Kidney (tissue), 14 donors: Measurements from ENCODE around the gene FAM124B. TPM values are rescaled to one million over a fixed set of nuclear protein-coding genes. Genes with fewer than 3 reads are reported as not detected.

Experiments
- DNase-seq, 5 donors: peaks; one replicate each; pipeline ENCODE4 v3.0.0-alpha.2; 2013 to 2020
- FAIRE-seq: peaks from 2 replicates; lab custom pipeline; 2012; peaks lifted over from hg19 to GRCh38; lab: Jason Lieb, UNC
- H3K27ac ChIP-seq, 2 donors: one replicate each; pipeline ENCODE4 v1.7.0; 2013; ENCODE audit warnings: low read depth in 2 of 2, low read length in 2 of 2, inconsistent platforms in 1 of 2
- H3K27me3 ChIP-seq: one replicate; pipeline ENCODE4 v1.7.1; 2013; ENCODE audit warnings: low read length, inconsistent platforms; ENCODE audit not compliant: control insufficient read depth, insufficient read depth
- H3K36me3 ChIP-seq, 3 donors: one replicate each; pipeline versions ENCODE4 v1.7.0 to v1.7.1; 2013; ENCODE audit warnings: low read length in 3 of 3, control low read depth in 1 of 3, inconsistent platforms in 1 of 3; ENCODE audit not compliant: insufficient read depth in 3 of 3, control insufficient read depth in 2 of 3
- H3K4me1 ChIP-seq, 3 donors: one replicate each; pipeline versions ENCODE4 v1.7.0 to v1.7.1; 2013; ENCODE audit warnings: low read length in 3 of 3, inconsistent platforms in 1 of 3, low read depth in 1 of 3; ENCODE audit not compliant: control insufficient read depth in 2 of 3, insufficient read depth in 2 of 3
- H3K4me3 ChIP-seq, 3 donors: one replicate each; pipeline versions ENCODE4 v1.7.0 to v1.8.1; 2013; ENCODE audit warnings: low read length in 3 of 3, control low read depth in 1 of 3, inconsistent platforms in 1 of 3
- H3K9ac ChIP-seq, 3 donors: one replicate each; pipeline versions ENCODE4 v1.7.0 to v1.7.1; 2013; ENCODE audit warnings: low read length in 3 of 3, control low read depth in 1 of 3, inconsistent platforms in 1 of 3
- H3K9me3 ChIP-seq, 3 donors: one replicate each; pipeline versions ENCODE4 v1.7.0 to v1.7.1; 2013; ENCODE audit warnings: low read length in 3 of 3, control low read depth in 1 of 3, inconsistent platforms in 1 of 3; ENCODE audit not compliant: control insufficient read depth in 2 of 3, insufficient read depth in 1 of 3
- CTCF ChIP-seq: IDR thresholded peaks from 3 replicates; pipeline ENCODE4 v1.5.1; 2012; ENCODE audit warnings: mild to moderate bottlenecking, moderate library complexity, borderline replicate concordance; ENCODE audit not compliant: insufficient read depth; ENCODE audit errors: extremely low read depth
- intact Hi-C: fragments of 100-400 bp; cut with DNase I; formaldehyde crosslinking; loops from one replicate; pipeline ENCODE4 v1.11.1; 2022
- polyA plus RNA-seq: library from polyadenylated mRNA; stranded (reverse); fragments of 350-450 nt; fragmentation: Illumina TruSeq; extraction: RNeasy Lipid Tissue Mini Kit (QIAGEN cat#74804); gene quantifications from one replicate; pipeline ENCODE4 v1.2.3, GENCODE V29; 2014; ENCODE audit warnings: low read depth, low replicate concordance; ENCODE audit not compliant: insufficient read depth
- total RNA-seq: library from RNA; stranded (reverse); fragmentation: NEBNext Ultra II Directional; extraction: Animal tissue kit (Norgen Biotek cat#: 25700); gene quantifications from one replicate; pipeline ENCODE4 v1.2.1, GENCODE V29; 2021
- donor health status: control.
- donor health status: control.
- donor health status: control.
- donor health status: control.
- donor health status: control.
- donor health status: DM: yes; HTN: yes; CAD: no.
- donor health status: Normal renal cell carcinoma (clear cell type).

The FAM124B gene
- total and polyA plus RNA-seq, 2 donors from 2014 or later = 0.90 to 2.0 TPM

GRCh38 chr2:224366267-224366844 lies 35.6 kb downstream of the FAM124B start:
- H3K27ac ChIP-seq = no peak overlapping the region
- FAIRE-seq (no peak), DNase-seq (peak in 2 of 5 donors; percentile 21 to 70)
- H3K36me3 ChIP-seq = no peaks in the 10 kb centered on the region
- no peaks in the 10 kb centered on the region for H3K9me3 ChIP-seq
- no peak for TF ChIP-seq CTCF
- intact Hi-C loops = no loop called here
- H3K27me3 ChIP-seq = no peaks in the 10 kb centered on the region
- H3K4me1 ChIP-seq = no peaks in the 10 kb centered on the region
- no peak overlapping the region for H3K4me3 ChIP-seq
- no peak overlapping the region for H3K9ac ChIP-seq

- intact Hi-C loops = no loop called here
- H3K36me3 ChIP-seq = no peaks in the 10 kb centered on the region
- H3K9ac ChIP-seq = no peak overlapping the region
- H3K4me1 ChIP-seq = no peaks in the 10 kb centered on the region
- TF ChIP-seq CTCF = no peak
- FAIRE-seq (no peak), DNase-seq (no peak)
- no peaks in the 10 kb centered on the region for H3K9me3 ChIP-seq
- no peak overlapping the region for H3K27ac ChIP-seq
- no peak overlapping the region for H3K4me3 ChIP-seq
- H3K27me3 ChIP-seq = no peaks in the 10 kb centered on the region
Measured at GRCh38 chr2:224365331-224365730, 36.6 kb downstream of the FAM124B start.

- Histone ChIP-seq H3K36me3 (no peaks in the 10 kb centered on the region), H3K9ac (no peak overlapping the region), H3K27ac (no peak overlapping the region), H3K4me3 (no peak overlapping the region), H3K4me1 (no peaks in the 10 kb centered on the region), H3K9me3 (no peaks in the 10 kb centered on the region), H3K27me3 (no peaks in the 10 kb centered on the region)
- DNase-seq (no peak), FAIRE-seq (no peak)
- no peak for TF ChIP-seq CTCF
- intact Hi-C loops = no loop called here
Measured at GRCh38 chr2:224363281-224363680, 38.6 kb downstream of the FAM124B start.

GRCh38 chr2:224362094-224362493 lies 39.8 kb downstream of the FAM124B start:
- Histone ChIP-seq H3K4me1 (no peaks in the 10 kb centered on the region), H3K27ac (no peak overlapping the region), H3K4me3 (no peak overlapping the region), H3K9ac (no peak overlapping the region), H3K27me3 (no peaks in the 10 kb centered on the region), H3K9me3 (no peaks in the 10 kb centered on the region), H3K36me3 (no peaks in the 10 kb centered on the region)
- DNase-seq (no peak), FAIRE-seq (no peak)
- intact Hi-C loops = no loop called here
- no peak for TF ChIP-seq CTCF
